Prostate gland (tissue), 2 donors: Measurements from ENCODE around the gene STAT1.

Experiments used
- POLR2A ChIP-seq: fragments of 450-650 bp; IDR thresholded peaks from one replicate; pipeline ENCODE4 v1.6.1; 2016; ENCODE audit warnings: antibody characterized with exemption, mild to moderate bottlenecking
- TF ChIP-seq, protein P1 (sequence below), 4 experiments: fragments of 200-600 bp in 2 of 4; fragments of 450-650 bp in 2 of 4; sonication (generic) in 2 of 4; IDR thresholded peaks; 1 replicate in 3 of 4; 2 replicates in 1 of 4; pipeline ENCODE4 v1.5.1; 2016 to 2019; ENCODE audit warnings: antibody characterized with exemption in 4 of 4, mild to moderate bottlenecking in 2 of 4, moderate library complexity in 2 of 4

GRCh38 chr2:191030521-191031154, 16.7 kb upstream of the STAT1 start:
- TF ChIP-seq, protein P1, sequence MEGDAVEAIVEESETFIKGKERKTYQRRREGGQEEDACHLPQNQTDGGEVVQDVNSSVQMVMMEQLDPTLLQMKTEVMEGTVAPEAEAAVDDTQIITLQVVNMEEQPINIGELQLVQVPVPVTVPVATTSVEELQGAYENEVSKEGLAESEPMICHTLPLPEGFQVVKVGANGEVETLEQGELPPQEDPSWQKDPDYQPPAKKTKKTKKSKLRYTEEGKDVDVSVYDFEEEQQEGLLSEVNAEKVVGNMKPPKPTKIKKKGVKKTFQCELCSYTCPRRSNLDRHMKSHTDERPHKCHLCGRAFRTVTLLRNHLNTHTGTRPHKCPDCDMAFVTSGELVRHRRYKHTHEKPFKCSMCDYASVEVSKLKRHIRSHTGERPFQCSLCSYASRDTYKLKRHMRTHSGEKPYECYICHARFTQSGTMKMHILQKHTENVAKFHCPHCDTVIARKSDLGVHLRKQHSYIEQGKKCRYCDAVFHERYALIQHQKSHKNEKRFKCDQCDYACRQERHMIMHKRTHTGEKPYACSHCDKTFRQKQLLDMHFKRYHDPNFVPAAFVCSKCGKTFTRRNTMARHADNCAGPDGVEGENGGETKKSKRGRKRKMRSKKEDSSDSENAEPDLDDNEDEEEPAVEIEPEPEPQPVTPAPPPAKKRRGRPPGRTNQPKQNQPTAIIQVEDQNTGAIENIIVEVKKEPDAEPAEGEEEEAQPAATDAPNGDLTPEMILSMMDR (IDR thresholded peaks at IDR 0.05): peak; percentile 17 to 67 (median 63)
- no peak for TF ChIP-seq POLR2A
